Measurements from ENCODE around the gene CFH. TPM values are rescaled to one million over a fixed set of nuclear protein-coding genes. Genes with fewer than 3 reads are reported as not detected.

CFH gene
- polyA plus RNA-seq, 3 donors = 0.03 to 1.1 (median 0.36) TPM

DNA sequence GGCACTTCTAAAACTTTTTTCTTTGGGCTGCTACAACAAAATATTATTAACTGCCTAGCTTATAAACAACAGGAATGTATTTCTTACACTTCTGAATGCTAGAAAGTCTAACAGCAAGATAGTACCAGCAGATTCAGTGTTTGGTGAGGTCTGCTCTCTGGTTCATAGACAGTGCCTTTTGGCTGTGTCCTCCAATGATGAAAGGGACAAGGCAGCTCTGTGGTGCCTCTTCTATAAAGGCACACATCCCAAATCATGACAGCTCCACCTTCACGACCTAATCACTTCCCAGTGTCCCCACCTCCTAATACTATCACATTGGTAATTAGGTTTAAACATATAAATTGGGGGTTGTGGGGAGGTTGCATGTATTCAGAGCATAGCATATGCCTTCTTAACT lies 9.5 kb downstream of the CFH start:
- no peak overlapping the region for H3K4me3 Mint-ChIP-seq
- TF ChIP-seq, protein P1, sequence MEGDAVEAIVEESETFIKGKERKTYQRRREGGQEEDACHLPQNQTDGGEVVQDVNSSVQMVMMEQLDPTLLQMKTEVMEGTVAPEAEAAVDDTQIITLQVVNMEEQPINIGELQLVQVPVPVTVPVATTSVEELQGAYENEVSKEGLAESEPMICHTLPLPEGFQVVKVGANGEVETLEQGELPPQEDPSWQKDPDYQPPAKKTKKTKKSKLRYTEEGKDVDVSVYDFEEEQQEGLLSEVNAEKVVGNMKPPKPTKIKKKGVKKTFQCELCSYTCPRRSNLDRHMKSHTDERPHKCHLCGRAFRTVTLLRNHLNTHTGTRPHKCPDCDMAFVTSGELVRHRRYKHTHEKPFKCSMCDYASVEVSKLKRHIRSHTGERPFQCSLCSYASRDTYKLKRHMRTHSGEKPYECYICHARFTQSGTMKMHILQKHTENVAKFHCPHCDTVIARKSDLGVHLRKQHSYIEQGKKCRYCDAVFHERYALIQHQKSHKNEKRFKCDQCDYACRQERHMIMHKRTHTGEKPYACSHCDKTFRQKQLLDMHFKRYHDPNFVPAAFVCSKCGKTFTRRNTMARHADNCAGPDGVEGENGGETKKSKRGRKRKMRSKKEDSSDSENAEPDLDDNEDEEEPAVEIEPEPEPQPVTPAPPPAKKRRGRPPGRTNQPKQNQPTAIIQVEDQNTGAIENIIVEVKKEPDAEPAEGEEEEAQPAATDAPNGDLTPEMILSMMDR (IDR thresholded peaks at IDR 0.05) = peak; percentile 32
- H3K27ac Mint-ChIP-seq = no peak overlapping the region
- WGBS (ENCODE audit: insufficient coverage) = no CpG with 5 or more reads among the region's 1 CpG
- DNase-seq = no peak
- H3K36me3 Mint-ChIP-seq = no peaks in the 10 kb centered on the region
- Histone ChIP-seq H3K9me3 (replicated peaks in 1 of 2; ENCODE audit: control insufficient read depth in 1 of 2, insufficient read depth in 1 of 2, low read length in 2 of 2) (no peaks in the 10 kb centered on the region), H3K27ac (ENCODE audit: low read depth in 1 of 2, low read length in 2 of 2) (no peak overlapping the region), H3K79me2 (ENCODE audit: insufficient read depth, low read length) (no peaks in the 10 kb centered on the region), H2AFZ (ENCODE audit: insufficient read depth, low read depth, low read length, poor library complexity, severe bottlenecking) (no peak overlapping the region), H3K9ac (ENCODE audit: insufficient read depth, low read length, poor library complexity, severe bottlenecking) (no peak overlapping the region), H3K27me3 (ENCODE audit: control insufficient read depth in 2 of 2, insufficient read depth in 2 of 2, low read length in 2 of 2) (no peaks in the 10 kb centered on the region), H3K4me3 (replicated peaks in 1 of 3; ENCODE audit: low read depth in 2 of 3, low read length in 3 of 3) (no peak overlapping the region), H4K20me1 (ENCODE audit: insufficient read depth, low read length) (no peaks in the 10 kb centered on the region), H3K4me2 (replicated peaks; ENCODE audit: extremely low read depth, low read length, poor library complexity, severe bottlenecking) (no peak overlapping the region), H3K36me3 (replicated peaks in 1 of 2; ENCODE audit: control insufficient read depth in 1 of 2, insufficient read depth in 2 of 2, low read length in 2 of 2) (no peaks in the 10 kb centered on the region), H3K4me1 (ENCODE audit: control insufficient read depth in 1 of 2, insufficient read depth in 2 of 2, low read length in 2 of 2) (no peaks in the 10 kb centered on the region)
- peaks cover 0 to under 1% (median 0%) of the 10 kb centered on the region in 7 donors for H3K9me3 Mint-ChIP-seq
- peaks cover 5% of the 10 kb centered on the region for H3K4me1 Mint-ChIP-seq
- intact Hi-C loops (cut with micrococcal nuclease) = loop anchor here in 1 of 2 donors (10.0 kb wide), 1 partner anchor 517 kb away; no protein-coding TSS in a partner anchor
- peaks cover 0 to 1% (median 0%) of the 10 kb centered on the region in 3 donors for H3K27me3 Mint-ChIP-seq (ENCODE audit: low read depth in 3 of 3)

GRCh38 chr1:196667131-196667530 lies 15.3 kb downstream of the CFH start:
- Histone ChIP-seq H3K9me3 (replicated peaks in 1 of 2; ENCODE audit: control insufficient read depth in 1 of 2, insufficient read depth in 1 of 2, low read length in 2 of 2) (peaks cover 4 to 7% of the 10 kb centered on the region in 2 donors), H3K79me2 (ENCODE audit: insufficient read depth, low read length) (no peaks in the 10 kb centered on the region), H4K20me1 (ENCODE audit: insufficient read depth, low read length) (no peaks in the 10 kb centered on the region), H3K27ac (ENCODE audit: low read depth in 1 of 2, low read length in 2 of 2) (no peak overlapping the region), H3K27me3 (ENCODE audit: control insufficient read depth in 2 of 2, insufficient read depth in 2 of 2, low read length in 2 of 2) (no peaks in the 10 kb centered on the region), H3K4me3 (replicated peaks in 1 of 3; ENCODE audit: low read depth in 2 of 3, low read length in 3 of 3) (no peak overlapping the region), H2AFZ (ENCODE audit: insufficient read depth, low read depth, low read length, poor library complexity, severe bottlenecking) (no peak overlapping the region), H3K4me2 (replicated peaks; ENCODE audit: extremely low read depth, low read length, poor library complexity, severe bottlenecking) (no peak overlapping the region), H3K4me1 (ENCODE audit: control insufficient read depth in 1 of 2, insufficient read depth in 2 of 2, low read length in 2 of 2) (no peaks in the 10 kb centered on the region), H3K36me3 (replicated peaks in 1 of 2; ENCODE audit: control insufficient read depth in 1 of 2, insufficient read depth in 2 of 2, low read length in 2 of 2) (no peaks in the 10 kb centered on the region), H3K9ac (ENCODE audit: insufficient read depth, low read length, poor library complexity, severe bottlenecking) (no peak overlapping the region)
- H3K27ac Mint-ChIP-seq = no peak overlapping the region
- DNase-seq = no peak
- no CpG with 5 or more reads among the region's 1 CpG for WGBS (ENCODE audit: insufficient coverage)
- peaks cover 0 to 18% (median 4%) of the 10 kb centered on the region in 7 donors for H3K9me3 Mint-ChIP-seq
- H3K4me1 Mint-ChIP-seq = no peaks in the 10 kb centered on the region
- H3K36me3 Mint-ChIP-seq = no peaks in the 10 kb centered on the region
- H3K4me3 Mint-ChIP-seq = no peak overlapping the region
- intact Hi-C loops (cut with micrococcal nuclease) = loop anchor here in 1 of 2 donors (10.0 kb wide), 1 partner anchor 522 kb away; no protein-coding TSS in a partner anchor
- TF ChIP-seq, protein P1 (IDR thresholded peaks at IDR 0.05) = no peak
- H3K27me3 Mint-ChIP-seq (ENCODE audit: low read depth in 3 of 3) = peaks cover 0 to 1% (median 0%) of the 10 kb centered on the region in 3 donors

All from CD14-positive monocyte (primary cell).